ENCODE measurements around the gene ARHGAP24. TPM values are rescaled to one million over a fixed set of nuclear protein-coding genes. Genes with fewer than 3 reads are reported as not detected.
"Not testable (repeated sequence)": the region's sequence is repeated elsewhere in the genome, so short reads cannot be mapped to it uniquely, and the experiment has no call there.

Gene ARHGAP24
- total and polyA plus RNA-seq, 9 donors = 6.6 to 16.7 (median 10.0) TPM

- DNase-seq = no peak
- Histone ChIP-seq H3K4me1 (ENCODE audit: insufficient read depth) (no peaks in the 10 kb centered on the region), H3K9me3 (no peaks in the 10 kb centered on the region), H3K27ac (no peak overlapping the region), H3K27me3 (no peaks in the 10 kb centered on the region), H3K4me3 (no peak overlapping the region), H3K36me3 (no peaks in the 10 kb centered on the region)
- 93 to 94% (median 94%) methylated on average over 4 of the region's 4 CpGs for WGBS, 3 donors
- TF ChIP-seq EP300 (IDR thresholded peaks at IDR 0.05) (no peak), POLR2A (IDR thresholded peaks at IDR 0.05) (no peak), CTCF (IDR thresholded peaks at IDR 0.05) (no peak)
- intact Hi-C loops (cut with DNase I) = no loop called here
Measured at GRCh38 chr4:85898231-85898630, 423.3 kb downstream of the ARHGAP24 start.

DNA sequence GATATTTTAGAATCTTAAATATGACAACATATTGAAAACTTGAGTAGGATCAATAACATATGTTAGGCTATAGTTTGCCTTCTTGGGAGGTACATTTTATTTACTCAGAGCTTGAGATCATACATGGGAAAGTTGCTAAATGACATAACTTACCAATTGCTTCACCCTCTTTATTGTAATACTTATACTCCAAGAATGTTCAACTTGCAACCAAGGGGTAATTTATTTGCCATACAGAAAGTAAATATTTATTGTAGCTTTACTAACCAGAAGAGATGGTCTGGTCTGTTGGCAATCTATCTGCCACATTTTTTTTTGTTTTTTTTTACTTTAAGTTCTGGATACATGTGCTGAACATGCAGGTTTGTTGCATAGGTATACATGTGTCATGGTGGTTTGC lies 426.6 kb downstream of the ARHGAP24 start:
- Histone ChIP-seq H3K4me1 (ENCODE audit: insufficient read depth) (no peaks in the 10 kb centered on the region), H3K27ac (no peak overlapping the region), H3K4me3 (no peak overlapping the region), H3K9me3 (no peaks in the 10 kb centered on the region), H3K27me3 (no peaks in the 10 kb centered on the region), H3K36me3 (no peaks in the 10 kb centered on the region)
- DNase-seq = no peak
- intact Hi-C loops (cut with DNase I) = loop anchor here in 1 of 4 donors (5.0 kb wide), 1 partner anchor 134 kb away; no protein-coding TSS in a partner anchor
- TF ChIP-seq EP300 (IDR thresholded peaks at IDR 0.05) (no peak), POLR2A (IDR thresholded peaks at IDR 0.05) (no peak), CTCF (IDR thresholded peaks at IDR 0.05) (no peak)

- not testable (repeated sequence) for DNase-seq; H3K27me3 ChIP-seq; H3K36me3 ChIP-seq; H3K4me1 ChIP-seq (ENCODE audit: insufficient read depth); H3K27ac ChIP-seq; H3K9me3 ChIP-seq; H3K4me3 ChIP-seq
- WGBS, 3 donors = 97 to 98% (median 98%) methylated on average over 11 of the region's 11 CpGs
- intact Hi-C loops (cut with DNase I) = loop anchor here in 1 of 4 donors (5.0 kb wide), 1 partner anchor 135 kb away; no protein-coding TSS in a partner anchor
Measured at GRCh38 chr4:85902647-85903046, 427.7 kb downstream of the ARHGAP24 start.

DNA sequence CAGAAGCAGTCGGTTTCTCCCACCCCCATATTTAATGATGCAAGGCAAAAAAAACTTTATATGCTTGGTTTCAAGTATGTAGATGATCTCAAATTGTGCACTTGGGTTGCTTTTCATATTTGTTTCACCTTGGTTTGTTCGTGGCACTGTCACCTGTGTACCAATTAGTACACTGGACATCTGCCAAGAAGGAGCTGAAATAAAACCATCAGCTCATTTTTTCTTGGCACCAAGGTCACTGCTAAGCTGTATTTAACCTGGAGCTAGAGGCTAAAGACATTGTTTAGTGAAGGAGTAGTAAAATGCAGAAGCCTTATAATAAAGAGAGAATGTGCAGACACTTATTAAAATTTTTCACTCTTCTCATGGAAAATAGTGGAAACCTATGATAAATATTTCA lies 430.8 kb downstream of the ARHGAP24 start:
- H3K27me3 ChIP-seq = no peaks in the 10 kb centered on the region
- no peak overlapping the region for H3K27ac ChIP-seq

DNA sequence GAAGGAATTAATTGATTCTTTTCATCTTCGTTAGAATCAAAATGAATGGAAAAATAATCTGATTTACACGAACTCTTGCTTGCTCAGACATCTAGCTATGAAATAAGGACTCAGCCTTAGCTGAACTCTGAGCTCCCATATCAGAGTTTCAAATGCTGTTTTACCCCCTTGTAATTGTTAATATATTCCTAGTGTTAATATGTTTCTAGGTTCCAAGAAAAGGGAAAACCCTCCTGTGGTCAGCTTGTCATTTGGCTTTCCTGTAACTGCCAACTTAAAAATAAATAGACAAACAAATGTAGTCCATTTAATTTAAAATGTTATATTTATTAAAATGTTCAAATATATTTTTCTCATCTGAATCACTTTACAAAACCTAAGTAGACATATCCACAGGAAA lies 432.1 kb downstream of the ARHGAP24 start:
- Histone ChIP-seq H3K4me1 (ENCODE audit: insufficient read depth) (no peaks in the 10 kb centered on the region), H3K4me3 (no peak overlapping the region), H3K27ac (no peak overlapping the region), H3K9me3 (no peaks in the 10 kb centered on the region), H3K36me3 (no peaks in the 10 kb centered on the region), H3K27me3 (no peaks in the 10 kb centered on the region)
- no peak for DNase-seq
- intact Hi-C loops (cut with DNase I) = no loop called here
- WGBS, 3 donors = 96 to 98% (median 97%) methylated on average over 2 of the region's 2 CpGs
- no peak for TF ChIP-seq CTCF (IDR thresholded peaks at IDR 0.05)
- TF ChIP-seq POLR2A (IDR thresholded peaks at IDR 0.05) = no peak
- no peak for TF ChIP-seq EP300 (IDR thresholded peaks at IDR 0.05)

More for the DNA sequence above, 430.8 kb downstream of the ARHGAP24 start:
- TF ChIP-seq EP300 (IDR thresholded peaks at IDR 0.05) = no peak
- H3K36me3 ChIP-seq = no peaks in the 10 kb centered on the region
- 50 to 72% (median 61%) methylated on average over 2 of the region's 2 CpGs for WGBS, 3 donors
- no peak for DNase-seq
- H3K9me3 ChIP-seq = no peaks in the 10 kb centered on the region
- intact Hi-C loops (cut with DNase I) = no loop called here
- H3K4me3 ChIP-seq = no peak overlapping the region
- H3K4me1 ChIP-seq (ENCODE audit: insufficient read depth) = no peaks in the 10 kb centered on the region

- TF ChIP-seq EP300 (IDR thresholded peaks at IDR 0.05) (no peak), CTCF (IDR thresholded peaks at IDR 0.05) (no peak), POLR2A (IDR thresholded peaks at IDR 0.05) (no peak)
- H3K27ac ChIP-seq = no peak overlapping the region
- intact Hi-C loops (cut with DNase I) = no loop called here
- no peaks in the 10 kb centered on the region for H3K27me3 ChIP-seq
- H3K4me1 ChIP-seq (ENCODE audit: insufficient read depth) = no peaks in the 10 kb centered on the region
- DNase-seq = no peak
- no peaks in the 10 kb centered on the region for H3K9me3 ChIP-seq
- no peak overlapping the region for H3K4me3 ChIP-seq
- no peaks in the 10 kb centered on the region for H3K36me3 ChIP-seq
- 82 to 95% (median 89%) methylated on average over 10 of the region's 10 CpGs for WGBS, 3 donors
Measured at GRCh38 chr4:85909851-85910250, 434.9 kb downstream of the ARHGAP24 start.

Data from ovary (tissue), 9 donors.